ENCODE data around the gene HLA-DPA1.
A peak's percentile ranks its signal among the peaks of the same experiment; 100 is the strongest.

The HLA-DPA1 gene

DNA sequence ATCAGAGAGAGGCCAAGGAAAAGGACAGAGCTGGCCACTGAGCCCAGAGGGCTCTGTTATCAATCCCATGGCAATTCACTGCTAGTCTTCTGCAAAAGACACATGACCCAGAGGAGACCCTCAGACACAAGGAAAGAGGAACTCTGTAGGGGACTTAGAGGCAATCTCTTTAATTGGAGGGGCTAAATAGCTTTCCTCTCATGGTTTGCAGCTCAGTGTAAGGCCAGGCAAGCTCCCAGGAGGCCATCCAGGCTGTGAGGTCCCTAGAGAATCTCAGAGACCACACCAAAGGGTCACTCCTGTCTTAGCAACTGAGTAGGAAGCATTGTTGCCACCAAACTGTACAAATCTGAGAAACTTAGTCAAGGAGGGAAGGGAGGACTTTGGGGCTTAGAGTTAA, 54.1 kb downstream of the HLA-DPA1 start:
- DNase-seq: no peak
- Mint-ChIP-seq H3K9me3 (no peaks in the 10 kb centered on the region), H3K4me3 (peak overlapping the region; percentile 60 to 82), H3K27ac (peak overlapping the region in 1 of 2 donors; percentile 95), H3K4me1 (peaks cover 27% of the 10 kb centered on the region), H3K27me3 (no peaks in the 10 kb centered on the region)
- ATAC-seq: no peak

DNA sequence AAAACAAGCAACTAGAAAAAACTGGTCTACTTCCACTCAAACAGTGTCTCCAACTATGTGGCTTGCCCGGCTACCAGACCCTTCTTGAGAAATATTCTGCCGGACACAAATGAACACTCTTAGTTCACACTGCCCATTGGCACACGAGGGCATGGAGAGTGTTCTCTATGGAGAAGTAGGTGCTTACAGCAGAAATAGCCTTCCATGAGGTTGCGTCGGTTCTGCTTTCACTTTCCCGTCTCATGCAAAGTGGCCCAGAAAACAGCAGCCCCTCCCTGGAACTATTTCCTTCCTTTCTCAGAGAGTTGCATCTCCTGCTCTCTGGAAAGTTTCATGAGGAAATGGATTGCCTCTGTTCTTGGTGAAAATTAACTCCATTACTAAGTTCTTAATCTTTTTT, 54.5 kb downstream of the HLA-DPA1 start:
- ATAC-seq: peak; percentile 85
- no peaks in the 10 kb centered on the region for H3K9me3 Mint-ChIP-seq
- peak in 1 of 2 donors; percentile 47 for DNase-seq
- peaks cover 27% of the 10 kb centered on the region for H3K4me1 Mint-ChIP-seq
- H3K27ac Mint-ChIP-seq: peak overlapping the region in 1 of 2 donors; percentile 95
- no peaks in the 10 kb centered on the region for H3K27me3 Mint-ChIP-seq
- H3K4me3 Mint-ChIP-seq: peak overlapping the region; percentile 60 to 82

- Mint-ChIP-seq H3K9me3 (no peaks in the 10 kb centered on the region), H3K4me3 (peak overlapping the region in 1 of 2 donors; percentile 82), H3K27ac (peak overlapping the region in 1 of 2 donors; percentile 54), H3K27me3 (no peaks in the 10 kb centered on the region), H3K4me1 (peaks cover 27% of the 10 kb centered on the region)
- no peak for ATAC-seq
- no peak for DNase-seq
These were observed 55.0 kb downstream of the HLA-DPA1 start for GRCh38 chr6:33018418-33018817.

GRCh38 chr6:33017694-33018353, 55.6 kb downstream of the HLA-DPA1 start:
- DNase-seq (no peak), ATAC-seq (no peak)
- Mint-ChIP-seq H3K4me3 (peak overlapping the region in 1 of 2 donors; percentile 82), H3K9me3 (no peaks in the 10 kb centered on the region), H3K27me3 (no peaks in the 10 kb centered on the region), H3K27ac (peak overlapping the region in 1 of 2 donors; percentile 54), H3K4me1 (peaks cover 27% of the 10 kb centered on the region)

DNA sequence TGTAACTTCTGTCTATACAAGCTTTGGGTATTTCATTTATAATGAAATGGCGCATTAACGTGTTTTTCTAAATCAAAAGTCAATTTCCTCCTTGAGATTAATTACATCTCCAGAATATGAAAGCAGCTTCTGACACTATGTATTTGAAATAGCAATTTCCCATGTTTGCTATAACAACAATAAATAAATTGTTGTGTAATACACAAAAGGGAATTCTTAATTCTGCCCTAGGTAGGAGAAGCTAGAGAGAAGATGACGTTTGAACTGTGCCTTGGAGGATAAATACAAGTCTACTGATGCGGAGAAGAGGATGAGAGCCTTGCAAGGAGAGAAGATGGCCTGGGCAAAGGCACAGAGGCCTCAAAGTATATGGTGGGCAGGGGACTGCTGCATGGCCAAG, 56.4 kb downstream of the HLA-DPA1 start:
- Mint-ChIP-seq H3K27ac (peak overlapping the region in 1 of 2 donors; percentile 49), H3K4me1 (peaks cover 27% of the 10 kb centered on the region), H3K27me3 (no peaks in the 10 kb centered on the region), H3K9me3 (no peaks in the 10 kb centered on the region), H3K4me3 (no peak overlapping the region)
- ATAC-seq (no peak), DNase-seq (no peak)

GRCh38 chr6:33015798-33016197, 57.7 kb downstream of the HLA-DPA1 start:
- no peak for ATAC-seq
- Mint-ChIP-seq H3K27ac (no peak overlapping the region), H3K27me3 (no peaks in the 10 kb centered on the region), H3K9me3 (no peaks in the 10 kb centered on the region), H3K4me3 (no peak overlapping the region), H3K4me1 (peaks cover 27% of the 10 kb centered on the region)
- no peak for DNase-seq

DNA sequence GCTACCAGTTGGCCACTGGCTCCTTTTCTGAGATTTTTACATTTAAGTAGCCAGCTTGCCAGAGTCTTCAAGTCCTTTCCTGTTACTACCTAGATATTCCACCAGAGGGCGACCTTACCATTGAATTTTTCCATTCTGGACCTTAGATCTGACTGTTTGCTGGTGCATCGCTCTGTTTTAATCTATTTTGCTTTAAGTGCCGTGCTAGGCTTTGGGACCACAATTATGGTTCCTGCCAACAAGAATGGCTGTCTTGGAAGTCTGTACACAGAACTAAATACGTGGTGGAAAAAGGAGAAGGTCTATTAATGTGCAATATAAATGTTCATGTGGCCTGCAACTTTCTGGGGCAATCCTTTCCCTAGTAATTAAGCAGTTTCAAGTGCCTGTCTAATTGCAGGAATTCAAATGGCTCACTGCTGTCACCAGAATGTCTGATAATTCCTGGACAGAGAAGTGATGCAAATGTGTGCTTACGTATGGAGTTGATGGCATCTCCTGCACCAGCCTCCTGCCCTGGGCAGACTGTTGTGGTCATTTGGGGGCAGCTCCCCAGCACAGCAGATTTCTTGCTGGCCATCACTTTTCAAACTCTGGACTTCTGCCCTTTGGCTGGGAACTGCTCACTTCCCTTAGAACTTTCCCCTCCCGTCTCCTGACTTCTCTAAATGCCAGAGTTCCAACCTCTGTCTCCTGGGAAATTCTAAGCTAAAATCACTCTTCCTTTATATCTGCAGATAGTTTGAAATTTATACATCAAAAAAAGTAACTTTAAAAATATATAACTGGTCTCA, 58.4 kb downstream of the HLA-DPA1 start:
- H3K27me3 Mint-ChIP-seq: no peaks in the 10 kb centered on the region
- H3K4me3 Mint-ChIP-seq: peak overlapping the region in 1 of 2 donors; percentile 22
- H3K4me1 Mint-ChIP-seq: peaks cover 27% of the 10 kb centered on the region
- H3K27ac Mint-ChIP-seq: no peak overlapping the region
- no peaks in the 10 kb centered on the region for H3K9me3 Mint-ChIP-seq
- DNase-seq: peak; percentile 63 to 66
- ATAC-seq: peak; percentile 84
